ENCODE data around the gene EVL.

The EVL gene

DNA sequence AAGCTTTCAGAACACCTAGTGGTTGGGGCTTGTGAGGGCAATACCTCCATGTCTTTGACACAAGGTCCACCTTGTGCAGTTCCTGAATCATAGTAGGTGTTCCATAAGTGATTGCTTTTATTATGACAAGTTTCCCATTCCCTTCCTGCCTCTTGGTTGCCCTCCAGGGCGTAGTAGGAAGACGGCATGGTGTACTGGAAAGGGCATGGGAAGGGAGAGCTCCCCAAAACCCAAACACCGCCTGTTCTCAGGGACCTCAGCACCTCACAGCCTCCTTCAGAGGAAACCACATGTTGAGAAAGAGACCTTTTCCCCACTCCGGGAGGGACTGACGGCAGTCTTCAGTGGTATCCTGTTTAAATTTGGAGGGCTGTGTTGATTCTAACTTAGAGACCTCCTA is 21.1 kb downstream of the EVL start:
- no peak for DNase-seq

GRCh38 chr14:100088226-100088625 is 23.0 kb downstream of the EVL start:
- no peak for DNase-seq

- no peak for DNase-seq
Observed at GRCh38 chr14:100091386-100091785, 26.2 kb downstream of the EVL start.

- DNase-seq = no peak
Observed at GRCh38 chr14:100092832-100093231, 27.6 kb downstream of the EVL start.

- no peak for DNase-seq
Observed at GRCh38 chr14:100093319-100093718, 28.1 kb downstream of the EVL start.

DNA sequence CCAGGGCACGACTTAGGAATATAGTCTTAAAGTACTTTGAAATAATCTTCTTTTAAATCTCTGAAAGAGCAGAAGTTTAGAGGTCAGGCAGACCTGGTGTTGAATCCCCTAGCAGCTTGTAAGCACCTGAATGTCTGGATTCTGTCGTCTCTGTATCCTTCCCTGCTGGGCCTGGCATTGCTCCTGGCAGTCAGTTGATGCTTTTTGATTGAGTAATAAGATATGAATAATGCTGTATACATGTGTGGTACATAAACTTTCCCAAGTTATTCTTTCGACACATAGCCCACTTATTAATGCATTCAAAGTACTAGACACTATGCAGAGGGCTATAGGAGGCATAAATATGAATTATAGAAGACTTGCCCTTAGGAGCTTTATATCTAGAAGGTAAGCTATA is 31.4 kb downstream of the EVL start:
- no peak for DNase-seq

DNA sequence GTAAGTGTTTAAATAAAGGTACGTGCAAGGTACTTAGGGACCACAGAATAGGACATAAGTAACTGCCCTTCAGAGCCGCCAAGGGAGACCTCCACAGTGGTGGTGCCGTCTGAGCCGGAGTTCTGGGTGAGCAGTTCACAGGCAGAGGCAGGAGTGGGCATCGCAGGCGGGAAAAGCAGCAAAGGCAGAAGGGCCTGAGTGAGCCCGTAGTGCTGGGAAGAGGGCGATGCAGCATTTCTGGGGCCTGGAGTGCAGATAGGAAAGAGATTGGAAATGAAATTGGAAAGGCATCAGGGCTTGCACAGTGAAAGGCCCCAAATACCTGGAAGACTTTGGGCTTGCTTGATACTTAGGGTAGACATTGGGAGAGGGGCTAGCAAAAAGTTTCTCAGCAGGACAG is 32.9 kb downstream of the EVL start:
- no peak for DNase-seq

- no peak for DNase-seq
Observed at GRCh38 chr14:100100032-100100703, 34.9 kb downstream of the EVL start.

DNA sequence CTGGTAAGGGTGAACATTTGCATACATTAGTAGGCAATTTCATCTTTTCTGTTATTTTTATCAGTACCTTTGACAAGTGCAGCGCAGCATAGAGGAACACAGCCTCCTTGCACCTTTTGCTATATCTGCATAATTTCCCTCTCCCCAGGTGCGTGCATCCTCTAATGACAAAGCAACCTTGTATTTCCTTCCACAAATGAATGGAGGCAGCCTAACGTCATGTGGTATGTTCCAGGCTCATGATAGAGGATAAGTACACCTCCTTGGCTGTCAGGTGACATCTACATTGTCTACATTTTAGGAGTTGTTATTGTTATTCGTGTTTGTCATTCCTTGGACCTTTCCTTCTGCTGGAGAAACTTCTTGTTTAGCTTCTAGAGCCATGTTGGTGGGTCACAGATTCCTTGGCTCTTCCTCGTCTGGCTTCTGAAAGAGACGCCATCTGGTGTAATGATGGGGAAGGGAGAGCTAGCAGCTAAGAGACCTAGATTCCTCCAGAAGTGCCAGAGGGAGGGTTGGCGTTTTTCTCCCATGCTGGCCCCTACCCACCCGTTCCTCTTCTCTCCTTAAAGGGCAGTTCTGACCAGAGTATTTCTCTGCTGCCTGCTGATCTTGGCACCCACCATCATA is 37.0 kb downstream of the EVL start:
- DNase-seq = no peak

GRCh38 chr14:100103250-100104005 is 38.2 kb downstream of the EVL start:
- DNase-seq = peak in 1 of 4 experiments; percentile 18

- DNase-seq = no peak
Observed at GRCh38 chr14:100104006-100104352, 38.8 kb downstream of the EVL start.

DNA sequence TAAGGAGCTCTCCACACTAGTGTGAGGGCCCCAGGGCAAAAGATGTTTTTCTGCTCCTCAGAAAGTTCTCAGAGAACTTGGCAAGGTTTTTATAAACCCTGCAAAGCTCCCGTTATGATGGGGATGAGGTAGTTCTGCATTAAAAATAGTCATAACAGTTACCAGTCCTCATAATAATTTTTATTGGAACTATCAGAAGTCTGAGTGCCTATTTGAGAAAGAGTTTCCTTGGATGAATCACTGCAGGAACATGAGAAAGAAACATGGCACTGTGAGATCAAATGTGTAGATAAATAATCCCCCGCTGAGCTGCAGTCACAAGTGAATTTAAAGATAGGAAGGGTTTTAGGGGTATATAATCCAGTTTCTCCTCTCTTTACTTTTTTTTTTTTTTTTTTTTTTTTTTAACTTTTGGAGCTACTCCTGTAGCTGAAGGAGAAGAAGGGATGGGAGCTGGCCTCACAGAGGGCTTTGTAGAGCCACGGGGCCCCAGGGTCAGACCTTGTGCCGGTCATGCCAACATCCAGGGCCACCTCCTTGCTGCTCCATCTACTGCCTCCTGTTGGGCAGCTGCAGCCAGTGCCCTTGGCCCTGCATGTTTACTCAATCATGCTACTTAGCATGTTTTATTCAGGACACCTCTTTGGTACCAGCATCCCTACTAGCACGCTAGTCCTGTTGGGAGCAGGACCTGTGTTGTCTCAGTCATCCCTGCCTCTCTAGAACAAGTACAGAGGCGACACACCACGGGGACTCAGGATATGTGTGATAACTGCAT is 39.5 kb downstream of the EVL start:
- no peak for DNase-seq

DNA sequence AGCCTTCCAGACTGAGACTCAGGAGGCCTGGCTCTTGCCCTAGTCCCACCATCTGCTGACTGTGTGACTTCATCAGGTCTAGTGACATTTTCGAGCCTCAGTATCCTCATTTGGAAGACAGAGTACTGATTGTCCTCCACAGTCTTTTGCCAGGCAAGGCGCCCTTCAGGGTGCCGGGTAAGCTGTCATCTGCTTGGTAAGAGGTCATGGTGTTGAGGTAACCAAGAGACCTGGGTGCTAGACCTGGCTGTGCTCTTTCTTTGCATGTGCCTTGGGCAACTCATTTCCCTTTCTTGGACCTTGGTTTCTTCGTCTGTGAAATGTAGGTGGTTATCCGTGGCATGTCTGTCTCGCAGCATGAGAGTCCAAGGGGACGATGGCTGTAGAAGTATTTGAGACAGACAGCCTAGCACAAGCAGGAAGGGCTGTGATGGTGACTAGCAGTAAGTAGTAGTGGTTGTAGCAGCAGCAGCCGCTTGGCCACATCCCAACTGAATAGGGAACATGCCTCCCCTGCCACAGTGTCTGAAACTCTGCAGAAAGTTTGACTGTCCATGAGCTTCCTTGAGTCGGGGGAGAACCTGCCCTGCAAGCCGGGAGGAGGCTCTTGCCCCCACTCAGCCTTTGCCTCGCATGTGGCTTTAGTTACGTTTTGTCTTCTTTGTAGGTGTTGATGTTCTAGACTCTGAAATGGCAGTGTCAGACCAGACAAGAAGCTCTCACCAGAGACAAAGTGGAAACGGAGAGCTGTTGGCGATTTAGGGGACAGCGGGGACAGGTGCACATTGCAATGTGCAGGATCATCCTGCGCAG is 40.3 kb downstream of the EVL start:
- DNase-seq = no peak

DNA sequence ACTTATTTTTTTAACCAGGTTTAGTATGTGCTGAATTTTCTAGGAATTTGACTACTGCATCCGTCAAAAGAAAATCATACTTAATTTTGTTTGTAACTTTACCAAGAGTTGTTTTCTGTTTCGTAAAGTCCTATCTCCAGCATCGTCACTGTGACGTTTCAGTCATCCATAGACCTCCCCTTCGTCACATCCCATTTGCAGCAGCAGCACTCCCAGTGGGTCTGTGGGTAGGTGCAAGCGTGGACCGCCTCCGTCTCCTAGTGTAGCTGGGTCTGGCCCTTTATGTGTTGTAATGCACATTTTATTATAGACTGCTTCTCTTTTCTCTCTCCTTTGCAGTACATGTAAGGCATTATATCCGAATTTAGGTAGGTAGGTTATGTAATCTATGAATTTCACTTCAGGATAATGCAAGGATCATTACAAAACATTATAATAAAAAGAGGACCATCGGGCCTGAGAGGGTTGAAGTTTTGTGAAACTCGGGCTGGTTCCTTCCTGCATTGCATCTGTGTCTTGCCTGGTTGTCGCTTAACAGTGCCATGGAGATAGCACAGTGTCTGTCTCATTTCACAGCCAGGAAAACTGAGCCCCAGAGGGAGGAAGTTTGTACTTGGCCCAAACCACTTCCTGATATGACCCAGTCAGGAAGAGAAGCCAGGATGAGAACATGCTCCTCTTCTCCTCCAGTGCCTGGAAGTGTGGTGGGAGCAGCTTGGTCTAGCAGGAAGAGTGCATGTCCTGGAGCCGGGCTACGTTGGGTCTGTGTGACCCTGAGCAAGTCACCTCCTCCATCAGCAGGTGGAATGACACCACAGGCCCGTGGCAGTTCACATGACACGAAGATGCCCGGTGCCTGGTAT is 41.3 kb downstream of the EVL start:
- peak in 1 of 4 experiments; percentile 20 for DNase-seq

- no peak for DNase-seq
Observed at GRCh38 chr14:100107236-100107635, 42.0 kb downstream of the EVL start.

DNA sequence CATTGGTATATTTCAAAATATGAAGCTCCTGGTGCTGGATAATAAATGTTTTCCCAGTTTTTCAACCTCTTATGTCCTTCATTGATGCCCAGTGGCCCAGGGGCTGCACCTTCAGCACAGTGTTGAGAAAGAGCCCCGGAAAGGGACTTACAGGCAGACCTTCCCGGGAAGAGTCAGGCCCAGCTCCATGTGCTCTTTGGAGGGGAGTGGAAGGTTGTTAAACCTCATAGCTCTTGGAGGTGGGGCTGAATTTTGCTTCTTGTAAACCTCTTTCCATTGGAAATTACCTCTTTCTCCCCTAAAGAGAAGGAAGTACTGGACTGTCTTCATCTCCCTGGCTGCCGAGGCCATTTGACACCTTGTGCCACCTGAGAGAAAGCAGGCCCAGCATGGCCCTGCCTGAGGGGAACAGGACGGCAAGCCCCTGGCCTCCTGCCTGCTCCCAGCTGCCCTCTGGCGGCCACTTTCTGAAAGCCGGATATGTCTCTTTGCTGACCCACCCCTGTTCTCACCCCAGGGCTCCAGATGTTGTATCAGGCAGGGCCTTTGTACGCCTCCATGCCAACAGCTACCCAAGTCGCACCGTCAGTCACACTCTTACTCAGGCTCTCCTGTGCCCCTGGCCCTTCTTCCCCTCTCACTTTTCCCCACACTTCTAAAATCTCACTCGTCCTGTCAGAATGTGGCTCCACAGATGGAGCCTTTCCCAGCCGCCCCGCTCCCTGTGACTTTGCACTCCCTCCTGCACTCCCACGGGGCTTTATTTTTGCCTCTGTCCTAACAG is 43.0 kb downstream of the EVL start:
- DNase-seq = peak; percentile 75 to 90 (median 85)

GRCh38 chr14:100108840-100109593 is 43.8 kb downstream of the EVL start:
- DNase-seq = no peak

DNA sequence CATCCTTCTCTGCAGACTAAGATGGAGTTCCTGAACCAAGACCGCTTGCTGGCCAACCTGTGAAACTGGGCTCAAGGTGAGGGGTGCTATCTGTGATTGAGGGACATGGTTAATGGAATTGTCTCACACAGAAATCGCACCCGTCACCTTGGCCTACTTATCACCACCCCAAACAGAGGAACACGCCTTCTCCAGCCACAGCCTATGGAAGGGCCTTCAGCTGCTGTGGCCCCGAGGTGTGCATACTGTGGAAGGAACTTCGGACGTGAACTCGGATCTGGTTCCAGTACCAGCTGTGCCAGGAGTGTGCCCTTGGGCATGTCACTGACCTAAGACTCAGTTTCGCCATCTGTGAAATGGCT is 44.4 kb downstream of the EVL start:
- no peak for DNase-seq

GRCh38 chr14:100110816-100111215 is 45.6 kb downstream of the EVL start:
- DNase-seq = no peak
